ENCODE results near the gene WWTR1.

DNA sequence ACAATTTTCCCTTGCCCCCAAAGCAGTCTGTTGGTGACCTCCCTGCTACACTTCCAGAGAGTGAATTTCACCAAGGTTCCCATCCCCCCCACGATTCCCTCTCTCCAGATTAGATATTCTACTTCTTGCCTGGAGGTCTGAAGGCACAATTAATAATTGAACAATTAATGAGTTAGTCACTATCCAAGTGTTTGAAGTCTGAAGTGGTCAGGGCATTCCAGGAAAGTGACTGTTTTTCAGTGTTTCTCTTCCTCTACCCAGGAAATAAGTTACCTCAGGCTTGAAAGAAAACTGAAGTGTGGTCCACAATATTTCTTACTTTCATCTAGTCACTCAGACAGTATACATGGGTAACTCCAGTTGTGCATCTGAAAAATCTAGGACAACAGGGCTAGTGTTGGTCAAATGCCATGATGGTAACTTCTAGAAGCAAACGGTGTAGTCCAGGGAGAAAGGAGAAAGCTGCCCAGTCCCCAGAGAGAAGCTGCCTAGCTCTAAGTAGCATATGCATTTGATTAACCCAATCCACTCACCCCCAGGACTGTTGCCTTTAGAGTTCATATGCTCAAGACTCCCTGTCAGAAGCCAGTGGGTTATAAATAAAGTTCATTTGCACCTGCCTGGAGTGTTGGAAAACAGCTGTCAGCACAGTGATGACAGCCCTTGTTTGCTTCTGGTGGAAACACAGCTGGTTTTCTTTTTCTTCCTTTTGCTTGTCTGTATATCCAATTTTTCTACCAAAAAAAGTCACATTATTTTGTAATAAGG lies 185.6 kb downstream of the WWTR1 start:
- TF ChIP-seq, protein P1, sequence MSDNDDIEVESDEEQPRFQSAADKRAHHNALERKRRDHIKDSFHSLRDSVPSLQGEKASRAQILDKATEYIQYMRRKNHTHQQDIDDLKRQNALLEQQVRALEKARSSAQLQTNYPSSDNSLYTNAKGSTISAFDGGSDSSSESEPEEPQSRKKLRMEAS (IDR thresholded peaks at IDR 0.05): no peak
- TF ChIP-seq, protein P2, sequence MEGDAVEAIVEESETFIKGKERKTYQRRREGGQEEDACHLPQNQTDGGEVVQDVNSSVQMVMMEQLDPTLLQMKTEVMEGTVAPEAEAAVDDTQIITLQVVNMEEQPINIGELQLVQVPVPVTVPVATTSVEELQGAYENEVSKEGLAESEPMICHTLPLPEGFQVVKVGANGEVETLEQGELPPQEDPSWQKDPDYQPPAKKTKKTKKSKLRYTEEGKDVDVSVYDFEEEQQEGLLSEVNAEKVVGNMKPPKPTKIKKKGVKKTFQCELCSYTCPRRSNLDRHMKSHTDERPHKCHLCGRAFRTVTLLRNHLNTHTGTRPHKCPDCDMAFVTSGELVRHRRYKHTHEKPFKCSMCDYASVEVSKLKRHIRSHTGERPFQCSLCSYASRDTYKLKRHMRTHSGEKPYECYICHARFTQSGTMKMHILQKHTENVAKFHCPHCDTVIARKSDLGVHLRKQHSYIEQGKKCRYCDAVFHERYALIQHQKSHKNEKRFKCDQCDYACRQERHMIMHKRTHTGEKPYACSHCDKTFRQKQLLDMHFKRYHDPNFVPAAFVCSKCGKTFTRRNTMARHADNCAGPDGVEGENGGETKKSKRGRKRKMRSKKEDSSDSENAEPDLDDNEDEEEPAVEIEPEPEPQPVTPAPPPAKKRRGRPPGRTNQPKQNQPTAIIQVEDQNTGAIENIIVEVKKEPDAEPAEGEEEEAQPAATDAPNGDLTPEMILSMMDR (IDR thresholded peaks at IDR 0.05; ENCODE audit: low read depth, low read length, missing input control): no peak
- TF ChIP-seq TAF1 (conservative IDR thresholded peaks at IDR 0.05) (no peak), SP1 (IDR thresholded peaks at IDR 0.05) (no peak), NR2F2 (IDR thresholded peaks at IDR 0.05) (no peak), RAD21 (IDR thresholded peaks at IDR 0.05) (no peak), FOXA1 (IDR thresholded peaks at IDR 0.05) (no peak), JUND (IDR thresholded peaks at IDR 0.05) (no peak), HNF4G (IDR thresholded peaks at IDR 0.05) (no peak), GABPA (IDR thresholded peaks at IDR 0.05 in 1 of 2, conservative IDR thresholded peaks at IDR 0.05 in 1 of 2) (no peak)
- TF ChIP-seq, protein P3, sequence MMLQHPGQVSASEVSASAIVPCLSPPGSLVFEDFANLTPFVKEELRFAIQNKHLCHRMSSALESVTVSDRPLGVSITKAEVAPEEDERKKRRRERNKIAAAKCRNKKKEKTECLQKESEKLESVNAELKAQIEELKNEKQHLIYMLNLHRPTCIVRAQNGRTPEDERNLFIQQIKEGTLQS (IDR thresholded peaks at IDR 0.05): no peak
- TF ChIP-seq, protein P4, sequence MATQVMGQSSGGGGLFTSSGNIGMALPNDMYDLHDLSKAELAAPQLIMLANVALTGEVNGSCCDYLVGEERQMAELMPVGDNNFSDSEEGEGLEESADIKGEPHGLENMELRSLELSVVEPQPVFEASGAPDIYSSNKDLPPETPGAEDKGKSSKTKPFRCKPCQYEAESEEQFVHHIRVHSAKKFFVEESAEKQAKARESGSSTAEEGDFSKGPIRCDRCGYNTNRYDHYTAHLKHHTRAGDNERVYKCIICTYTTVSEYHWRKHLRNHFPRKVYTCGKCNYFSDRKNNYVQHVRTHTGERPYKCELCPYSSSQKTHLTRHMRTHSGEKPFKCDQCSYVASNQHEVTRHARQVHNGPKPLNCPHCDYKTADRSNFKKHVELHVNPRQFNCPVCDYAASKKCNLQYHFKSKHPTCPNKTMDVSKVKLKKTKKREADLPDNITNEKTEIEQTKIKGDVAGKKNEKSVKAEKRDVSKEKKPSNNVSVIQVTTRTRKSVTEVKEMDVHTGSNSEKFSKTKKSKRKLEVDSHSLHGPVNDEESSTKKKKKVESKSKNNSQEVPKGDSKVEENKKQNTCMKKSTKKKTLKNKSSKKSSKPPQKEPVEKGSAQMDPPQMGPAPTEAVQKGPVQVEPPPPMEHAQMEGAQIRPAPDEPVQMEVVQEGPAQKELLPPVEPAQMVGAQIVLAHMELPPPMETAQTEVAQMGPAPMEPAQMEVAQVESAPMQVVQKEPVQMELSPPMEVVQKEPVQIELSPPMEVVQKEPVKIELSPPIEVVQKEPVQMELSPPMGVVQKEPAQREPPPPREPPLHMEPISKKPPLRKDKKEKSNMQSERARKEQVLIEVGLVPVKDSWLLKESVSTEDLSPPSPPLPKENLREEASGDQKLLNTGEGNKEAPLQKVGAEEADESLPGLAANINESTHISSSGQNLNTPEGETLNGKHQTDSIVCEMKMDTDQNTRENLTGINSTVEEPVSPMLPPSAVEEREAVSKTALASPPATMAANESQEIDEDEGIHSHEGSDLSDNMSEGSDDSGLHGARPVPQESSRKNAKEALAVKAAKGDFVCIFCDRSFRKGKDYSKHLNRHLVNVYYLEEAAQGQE (IDR thresholded peaks at IDR 0.05): no peak

All from liver (tissue), 3 donors.